C4-2B (cell line): ENCODE measurements around the gene SHC2.
"Not testable (repeated sequence)": the region's sequence is repeated elsewhere in the genome, so short reads cannot be mapped to it uniquely, and the experiment has no call there.

Experiments used
- H3K27ac ChIP-seq: fragments of 450-650 bp; 2 replicates; pipeline ENCODE4 v1.5.1; 2017
- CTCF ChIP-seq: fragments of 450-650 bp; conservative IDR thresholded peaks from 2 replicates; pipeline ENCODE4 v1.5.1; 2017; ENCODE audit warnings: mild to moderate bottlenecking
- ZFX ChIP-seq: fragments of 450-650 bp; IDR thresholded peaks from 2 replicates; pipeline ENCODE4 v1.6.1; 2017

SHC2 gene

GRCh38 chr19:387777-388176, 73.1 kb downstream of the SHC2 start:
- no peak overlapping the region for H3K27ac ChIP-seq
- no peak for TF ChIP-seq ZFX
- TF ChIP-seq CTCF: no peak

GRCh38 chr19:386632-387301, 74.1 kb downstream of the SHC2 start:
- H3K27ac ChIP-seq: not testable (repeated sequence)

- not testable (repeated sequence) for H3K27ac ChIP-seq
Observed at GRCh38 chr19:386189-386588, 74.6 kb downstream of the SHC2 start.

- TF ChIP-seq ZFX: no peak
- TF ChIP-seq CTCF: no peak
- H3K27ac ChIP-seq: no peak overlapping the region
Observed at GRCh38 chr19:384799-385169, 76.0 kb downstream of the SHC2 start.

GRCh38 chr19:383922-384798, 76.7 kb downstream of the SHC2 start:
- peak; percentile 32 for TF ChIP-seq CTCF
- TF ChIP-seq ZFX: no peak
- H3K27ac ChIP-seq: no peak overlapping the region

- H3K27ac ChIP-seq: no peak overlapping the region
- no peak for TF ChIP-seq CTCF
- no peak for TF ChIP-seq ZFX
Observed at GRCh38 chr19:383040-383439, 77.8 kb downstream of the SHC2 start.

GRCh38 chr19:382578-382977, 78.3 kb downstream of the SHC2 start:
- not testable (repeated sequence) for H3K27ac ChIP-seq

- not testable (repeated sequence) for H3K27ac ChIP-seq
Observed at GRCh38 chr19:381901-382300, 78.9 kb downstream of the SHC2 start.

- not testable (repeated sequence) for H3K27ac ChIP-seq
Observed at GRCh38 chr19:380618-381219, 80.1 kb downstream of the SHC2 start.

- TF ChIP-seq ZFX (no peak), CTCF (no peak)
- H3K27ac ChIP-seq: no peak overlapping the region
Observed at GRCh38 chr19:379796-380195, 81.0 kb downstream of the SHC2 start.
